Loucy (cell line): ENCODE results near the gene PHACTR1.

Source experiments
- H2AFZ ChIP-seq: fragments of 200-600 bp; sonication (generic); 2 replicates; pipeline ENCODE4 v1.6.0; 2016; ENCODE audit warnings: antibody characterized with exemption, mild to moderate bottlenecking, low read length, moderate library complexity
- H3F3A ChIP-seq: fragments of 200-600 bp; 2 replicates; pipeline ENCODE4 v1.6.0; 2016; ENCODE audit warnings: antibody characterized with exemption, low read depth, mild to moderate bottlenecking
- H3K27me3 ChIP-seq: fragments of 200-600 bp; sonication (generic); 2 replicates; pipeline ENCODE4 v1.6.1; 2014; ENCODE audit warnings: low read length, mild to moderate bottlenecking; ENCODE audit not compliant: insufficient read depth, poor library complexity, severe bottlenecking
- H3K36me3 ChIP-seq: fragments of 200-600 bp; sonication (generic); 2 replicates; pipeline ENCODE4 v1.6.1; 2016; ENCODE audit warnings: low read length; ENCODE audit not compliant: insufficient read depth
- H3K4me1 ChIP-seq: fragments of 200-600 bp; sonication (generic); 2 replicates; pipeline ENCODE4 v1.5.1; 2014; ENCODE audit warnings: low read length, mild to moderate bottlenecking; ENCODE audit not compliant: insufficient read depth, poor library complexity, severe bottlenecking
- H3K4me2 ChIP-seq: fragments of 200-600 bp; sonication (generic); 2 replicates; pipeline ENCODE4 v1.6.0; 2014; ENCODE audit warnings: antibody characterized with exemption, low read length, low read depth, mild to moderate bottlenecking; ENCODE audit not compliant: poor library complexity, severe bottlenecking
- H3K4me3 ChIP-seq: fragments of 200-600 bp; sonication (generic); 2 replicates; pipeline ENCODE4 v1.5.1; 2014; ENCODE audit warnings: low read length, mild to moderate bottlenecking, mixed read lengths; ENCODE audit not compliant: poor library complexity, severe bottlenecking
- H3K79me2 ChIP-seq: fragments of 200-600 bp; sonication (generic); 2 replicates; pipeline ENCODE4 v1.6.1; 2014; ENCODE audit warnings: low read length; ENCODE audit not compliant: insufficient read depth
- H3K9ac ChIP-seq: fragments of 200-600 bp; sonication (generic); 2 replicates; pipeline ENCODE4 v1.6.0; 2014; ENCODE audit warnings: mild to moderate bottlenecking, low read depth, low read length, moderate library complexity; ENCODE audit not compliant: poor library complexity, severe bottlenecking
- H3K9me2 ChIP-seq: fragments of 200-600 bp; sonication (generic); replicated peaks from 2 replicates; pipeline ENCODE4 v1.6.1; 2016; ENCODE audit warnings: low read depth, low read length, mixed read lengths
- H3K9me3 ChIP-seq: fragments of 200-600 bp; sonication (generic); 2 replicates; pipeline ENCODE4 v1.6.1; 2014; ENCODE audit warnings: mild to moderate bottlenecking, antibody characterized with exemption, low read length, low read depth; ENCODE audit not compliant: insufficient read depth
- H4K20me1 ChIP-seq: fragments of 200-600 bp; sonication (generic); 2 replicates; pipeline ENCODE4 v1.6.0; 2014; ENCODE audit warnings: antibody characterized with exemption, low read length, mild to moderate bottlenecking; ENCODE audit not compliant: insufficient read depth, poor library complexity, severe bottlenecking
- CTCF ChIP-seq: fragments of 200-600 bp; sonication (generic); conservative IDR thresholded peaks from 2 replicates; pipeline ENCODE4 v1.5.1; 2014; ENCODE audit warnings: mild to moderate bottlenecking, antibody characterized with exemption, low read length
- EZH2phosphoT487 ChIP-seq: fragments of 200-600 bp; IDR thresholded peaks from 2 replicates; pipeline ENCODE4 v1.6.1; 2018; ENCODE audit warnings: antibody characterized with exemption, mild to moderate bottlenecking, moderate library complexity, borderline replicate concordance

PHACTR1 gene

GRCh38 chr6:13287104-13287503 lies 570.5 kb downstream of the PHACTR1 start:
- Histone ChIP-seq H2AFZ (no peak overlapping the region), H3K36me3 (peaks cover 14% of the 10 kb centered on the region; the same call in 1 of the 2 replicates), H3F3A (no peaks in the 10 kb centered on the region), H3K9ac (no peak overlapping the region), H3K9me2 (no peaks in the 10 kb centered on the region), H3K27me3 (no peaks in the 10 kb centered on the region), H3K4me2 (no peak overlapping the region), H3K9me3 (peaks cover 8% of the 10 kb centered on the region; the same call in 1 of the 2 replicates), H3K4me3 (no peak overlapping the region), H4K20me1 (no peaks in the 10 kb centered on the region), H3K79me2 (no peaks in the 10 kb centered on the region), H3K4me1 (peaks cover 6% of the 10 kb centered on the region)
- TF ChIP-seq EZH2phosphoT487 (no peak), CTCF (no peak)

- Histone ChIP-seq H2AFZ (no peak overlapping the region), H3K4me2 (no peak overlapping the region), H3K4me1 (peaks cover 6% of the 10 kb centered on the region), H3F3A (no peaks in the 10 kb centered on the region), H3K36me3 (peaks cover 26% of the 10 kb centered on the region; the same call in 1 of the 2 replicates), H3K9ac (no peak overlapping the region), H3K9me2 (no peaks in the 10 kb centered on the region), H3K27me3 (no peaks in the 10 kb centered on the region), H3K79me2 (no peaks in the 10 kb centered on the region), H4K20me1 (no peaks in the 10 kb centered on the region), H3K4me3 (no peak overlapping the region), H3K9me3 (peaks cover 8% of the 10 kb centered on the region; the same call in 1 of the 2 replicates)
- TF ChIP-seq CTCF (no peak), EZH2phosphoT487 (no peak)
Measured at GRCh38 chr6:13288481-13288880, 571.9 kb downstream of the PHACTR1 start.

- no peaks in the 10 kb centered on the region for H3K79me2 ChIP-seq
- H3K4me2 ChIP-seq, result no peak overlapping the region
- H2AFZ ChIP-seq, result no peak overlapping the region
- TF ChIP-seq EZH2phosphoT487 (no peak), CTCF (no peak)
- peaks cover 6% of the 10 kb centered on the region for H3K4me1 ChIP-seq
- peaks cover 29% of the 10 kb centered on the region; the same call in 1 of the 2 replicates for H3K36me3 ChIP-seq
- H3K9ac ChIP-seq, result no peak overlapping the region
- H4K20me1 ChIP-seq, result no peaks in the 10 kb centered on the region
- H3K9me3 ChIP-seq, result peaks cover 8% of the 10 kb centered on the region; the same call in 1 of the 2 replicates
- H3F3A ChIP-seq, result no peaks in the 10 kb centered on the region
- H3K27me3 ChIP-seq, result no peaks in the 10 kb centered on the region
- H3K4me3 ChIP-seq, result no peak overlapping the region
- H3K9me2 ChIP-seq, result no peaks in the 10 kb centered on the region
Measured at GRCh38 chr6:13288969-13289391, 572.4 kb downstream of the PHACTR1 start.
